Activated CD8-positive, alpha-beta T cell treated with anti-CD3 and anti-CD28 coated beads for 36 hours (primary cell): ENCODE measurements around the gene APOL2. TPM values are rescaled to one million over a fixed set of nuclear protein-coding genes. Genes with fewer than 3 reads are reported as not detected.

Experiments used
- ATAC-seq: fragments of 200-7000 bp; cut with Tn5 transposase; one replicate; pipeline ENCODE4 v1.10.0; 2021; ENCODE audit warnings: mild to moderate bottlenecking, moderate library complexity
- CTCF ChIA-PET: fragments of 350-600 bp; sonication (Branson Sonifier 250); formaldehyde crosslinking; loops from one replicate; lab custom pipeline; 2021; ENCODE audit warnings: antibody characterized with exemption; lab: Charles Lee
- POLR2A ChIA-PET: fragments of 350-600 bp; sonication (Branson Sonifier 250); formaldehyde crosslinking; loops from one replicate; lab custom pipeline; 2021; ENCODE audit warnings: antibody characterized with exemption; lab: Charles Lee
- DNase-seq: peaks from one replicate; pipeline ENCODE4 v3.0.0-alpha.2; 2020
- H3K27ac Mint-ChIP-seq: one replicate; pipeline ENCODE4 v1.8.0; 2021; ENCODE audit warnings: mild to moderate bottlenecking, mixed read lengths
- H3K27me3 Mint-ChIP-seq: one replicate; pipeline ENCODE4 v1.8.0; 2021; ENCODE audit warnings: mixed read lengths
- H3K36me3 Mint-ChIP-seq: one replicate; pipeline ENCODE4 v1.8.0; 2021; ENCODE audit warnings: low read depth, mixed read lengths
- H3K4me1 Mint-ChIP-seq: one replicate; pipeline ENCODE4 v1.8.0; 2021; ENCODE audit warnings: low read depth, mixed read lengths
- H3K4me3 Mint-ChIP-seq: one replicate; pipeline ENCODE4 v1.8.0; 2021; ENCODE audit warnings: mild to moderate bottlenecking, moderate library complexity, mixed read lengths
- H3K9me3 Mint-ChIP-seq: one replicate; pipeline ENCODE4 v1.8.0; 2021; ENCODE audit warnings: mixed read lengths
- intact Hi-C: fragments of 100-400 bp; cut with micrococcal nuclease; formaldehyde crosslinking; loops from one replicate; pipeline ENCODE4 v1.10.0; 2022
- total RNA-seq, 2 experiments: library from RNA; stranded (reverse); gene quantifications; one replicate each; pipeline ENCODE4 v1.2.3, GENCODE V29; 2021
- TF ChIP-seq, protein P1 (sequence below): fragments of 200-600 bp; IDR thresholded peaks from one replicate; pipeline ENCODE4 v1.8.0; 2022; ENCODE audit warnings: antibody characterized with exemption, mild to moderate bottlenecking

APOL2 gene
- total RNA-seq, 2 experiments from 2014 or later: 45.4 to 49.7 TPM

DNA sequence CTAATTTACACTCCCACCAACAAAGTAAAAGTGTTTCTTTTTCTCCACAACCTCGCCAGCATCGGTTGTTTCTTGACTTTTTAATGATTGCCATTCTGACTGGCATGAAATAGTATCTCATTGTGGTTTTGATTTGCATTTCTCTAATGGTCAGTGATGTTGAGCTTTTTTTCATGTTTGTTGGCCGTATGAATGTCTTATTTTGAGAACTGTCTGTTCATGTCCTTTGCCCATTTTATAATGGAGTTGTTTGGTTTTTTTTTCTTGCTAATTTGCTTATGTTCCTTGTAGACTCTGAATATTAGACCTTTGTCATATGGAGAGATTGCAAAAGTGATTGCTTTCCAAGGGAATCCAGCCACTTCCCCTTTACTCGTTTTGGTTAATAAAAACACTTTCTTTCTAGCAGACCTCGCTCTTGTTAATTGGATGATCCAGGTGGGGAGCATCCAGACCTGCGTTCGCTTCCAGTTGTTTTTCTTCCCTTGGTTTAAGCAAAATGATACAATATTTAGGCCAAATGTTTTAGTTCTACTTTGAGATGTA, 20.6 kb downstream of the APOL2 start:
- Mint-ChIP-seq H3K36me3 (no peaks in the 10 kb centered on the region), H3K27ac (no peak overlapping the region), H3K4me1 (peaks cover 6% of the 10 kb centered on the region), H3K9me3 (no peaks in the 10 kb centered on the region), H3K4me3 (no peak overlapping the region), H3K27me3 (peaks cover 8% of the 10 kb centered on the region)
- DNase-seq (no peak), ATAC-seq (no peak)
- intact Hi-C loops: no loop called here
- ChIA-PET CTCF (interaction anchor here (1.5 to 3.4 kb wide), 3 partner anchors 18 to 75 kb away, joined by 3 to 17 read pairs (median 6); no protein-coding TSS in a partner anchor), POLR2A (no interaction called here)
- TF ChIP-seq, protein P1, sequence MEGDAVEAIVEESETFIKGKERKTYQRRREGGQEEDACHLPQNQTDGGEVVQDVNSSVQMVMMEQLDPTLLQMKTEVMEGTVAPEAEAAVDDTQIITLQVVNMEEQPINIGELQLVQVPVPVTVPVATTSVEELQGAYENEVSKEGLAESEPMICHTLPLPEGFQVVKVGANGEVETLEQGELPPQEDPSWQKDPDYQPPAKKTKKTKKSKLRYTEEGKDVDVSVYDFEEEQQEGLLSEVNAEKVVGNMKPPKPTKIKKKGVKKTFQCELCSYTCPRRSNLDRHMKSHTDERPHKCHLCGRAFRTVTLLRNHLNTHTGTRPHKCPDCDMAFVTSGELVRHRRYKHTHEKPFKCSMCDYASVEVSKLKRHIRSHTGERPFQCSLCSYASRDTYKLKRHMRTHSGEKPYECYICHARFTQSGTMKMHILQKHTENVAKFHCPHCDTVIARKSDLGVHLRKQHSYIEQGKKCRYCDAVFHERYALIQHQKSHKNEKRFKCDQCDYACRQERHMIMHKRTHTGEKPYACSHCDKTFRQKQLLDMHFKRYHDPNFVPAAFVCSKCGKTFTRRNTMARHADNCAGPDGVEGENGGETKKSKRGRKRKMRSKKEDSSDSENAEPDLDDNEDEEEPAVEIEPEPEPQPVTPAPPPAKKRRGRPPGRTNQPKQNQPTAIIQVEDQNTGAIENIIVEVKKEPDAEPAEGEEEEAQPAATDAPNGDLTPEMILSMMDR: no peak

- TF ChIP-seq, protein P1: no peak
- Mint-ChIP-seq H3K27ac (no peak overlapping the region), H3K36me3 (no peaks in the 10 kb centered on the region), H3K4me1 (peaks cover 3% of the 10 kb centered on the region), H3K9me3 (no peaks in the 10 kb centered on the region), H3K4me3 (no peak overlapping the region), H3K27me3 (peaks cover 13% of the 10 kb centered on the region)
- intact Hi-C loops: no loop called here
- ChIA-PET CTCF (interaction anchor here (0.9 to 3.4 kb wide), 6 partner anchors 20 to 62 kb away, joined by 3 to 17 read pairs (median 4); no protein-coding TSS in a partner anchor), POLR2A (interaction anchor here (2.3 kb wide), 1 partner anchor 17 kb away, joined by 6 read pairs; no protein-coding TSS in a partner anchor)
- DNase-seq (no peak), ATAC-seq (no peak)
These were observed 23.3 kb downstream of the APOL2 start for GRCh38 chr22:36215981-36216380.

DNA sequence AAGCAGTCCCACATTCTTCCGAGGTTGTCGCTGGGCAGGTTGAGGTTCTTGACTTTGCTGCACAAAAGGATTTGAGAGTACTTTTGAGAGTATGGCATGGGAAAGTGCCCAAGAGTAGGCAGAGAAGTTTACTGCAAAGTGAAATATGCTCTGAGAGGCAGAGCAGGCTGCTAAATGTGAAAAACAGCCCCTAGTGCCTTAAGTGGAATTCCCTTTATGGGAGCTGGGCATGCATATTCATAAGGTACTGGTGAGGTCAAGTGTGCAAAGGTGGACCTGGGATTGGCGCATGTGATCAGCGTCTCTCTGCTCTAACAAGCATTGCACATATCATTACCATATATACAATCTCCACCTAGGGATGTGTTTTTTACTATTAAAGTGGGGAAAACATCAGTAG, 25.7 kb downstream of the APOL2 start:
- ChIA-PET POLR2A (no interaction called here), CTCF (interaction anchor here (0.6 kb wide), 1 partner anchor 342 kb away, joined by 4 read pairs; no protein-coding TSS in a partner anchor)
- no peak for ATAC-seq
- intact Hi-C loops: no loop called here
- no peak overlapping the region for H3K4me3 Mint-ChIP-seq
- TF ChIP-seq, protein P1: no peak
- no peak for DNase-seq
- H3K27ac Mint-ChIP-seq: no peak overlapping the region
- no peaks in the 10 kb centered on the region for H3K36me3 Mint-ChIP-seq
- H3K9me3 Mint-ChIP-seq: peaks cover 4% of the 10 kb centered on the region
- peaks cover 15% of the 10 kb centered on the region for H3K27me3 Mint-ChIP-seq
- peaks cover 9% of the 10 kb centered on the region for H3K4me1 Mint-ChIP-seq

- CTCF ChIA-PET: interaction anchor here (1.0 to 1.9 kb wide), 3 partner anchors 9 to 147 kb away, joined by 4 to 9 read pairs (median 5); no protein-coding TSS in a partner anchor
- TF ChIP-seq, protein P1: no peak
- peaks cover 4% of the 10 kb centered on the region for H3K9me3 Mint-ChIP-seq
- POLR2A ChIA-PET: interaction anchor here (1.1 kb wide), 1 partner anchor 8 kb away, joined by 3 read pairs; no protein-coding TSS in a partner anchor
- no peak for DNase-seq
- H3K27me3 Mint-ChIP-seq: peaks cover 15% of the 10 kb centered on the region
- no peak overlapping the region for H3K4me3 Mint-ChIP-seq
- H3K36me3 Mint-ChIP-seq: no peaks in the 10 kb centered on the region
- H3K27ac Mint-ChIP-seq: no peak overlapping the region
- no peak for ATAC-seq
- intact Hi-C loops: no loop called here
- peaks cover 9% of the 10 kb centered on the region for H3K4me1 Mint-ChIP-seq
These were observed 26.4 kb downstream of the APOL2 start for GRCh38 chr22:36212901-36213300.

DNA sequence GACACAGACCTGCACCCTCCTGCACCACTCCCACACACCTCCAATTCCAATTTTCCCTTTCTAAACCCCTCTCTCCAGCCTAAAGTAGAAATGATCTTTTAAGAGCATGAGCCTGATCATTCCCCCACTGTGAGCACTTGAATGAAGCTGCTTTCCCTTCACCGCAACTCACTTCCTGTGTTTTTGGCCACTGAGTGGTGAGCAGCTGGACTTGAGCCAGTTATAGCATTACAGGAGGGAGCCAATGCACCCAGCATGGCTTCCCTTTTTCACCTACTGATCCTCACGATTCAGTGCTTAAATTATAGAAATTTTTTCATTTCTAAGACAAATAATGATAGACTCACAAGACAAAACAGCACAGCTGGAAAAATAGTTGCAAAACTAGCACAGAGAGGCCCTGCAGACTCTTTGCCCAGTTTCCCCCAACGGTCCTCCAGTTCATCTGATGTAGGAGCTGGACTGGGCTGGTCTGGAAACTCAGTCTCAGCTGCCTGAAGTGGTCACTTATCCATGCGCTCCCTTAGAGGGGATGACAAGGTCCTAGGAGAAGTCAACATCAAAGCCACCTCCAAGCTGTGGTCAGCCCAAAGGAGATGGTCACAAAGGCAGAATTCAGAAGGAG, 28.0 kb downstream of the APOL2 start:
- intact Hi-C loops: no loop called here
- Mint-ChIP-seq H3K4me1 (peaks cover 9% of the 10 kb centered on the region), H3K4me3 (no peak overlapping the region), H3K27me3 (peaks cover 15% of the 10 kb centered on the region), H3K9me3 (peaks cover 4% of the 10 kb centered on the region), H3K27ac (no peak overlapping the region), H3K36me3 (no peaks in the 10 kb centered on the region)
- ATAC-seq (no peak), DNase-seq (no peak)
- POLR2A ChIA-PET: interaction anchor here (0.6 to 1.7 kb wide), 3 partner anchors 26 to 96 kb away, joined by 3 to 5 read pairs (median 3); partner anchors contain the start of gene APOL2
- TF ChIP-seq, protein P1: no peak
- CTCF ChIA-PET: interaction anchor here (1.1 to 1.9 kb wide), 6 partner anchors 11 to 275 kb away, joined by 3 to 9 read pairs (median 4); no protein-coding TSS in a partner anchor
